ENCODE data around the gene ST3GAL5.
A peak's percentile ranks its signal among the peaks of the same experiment; 100 is the strongest.
"Not testable (repeated sequence)": the region's sequence is repeated elsewhere in the genome, so short reads cannot be mapped to it uniquely, and the experiment has no call there.

ST3GAL5 gene

DNA sequence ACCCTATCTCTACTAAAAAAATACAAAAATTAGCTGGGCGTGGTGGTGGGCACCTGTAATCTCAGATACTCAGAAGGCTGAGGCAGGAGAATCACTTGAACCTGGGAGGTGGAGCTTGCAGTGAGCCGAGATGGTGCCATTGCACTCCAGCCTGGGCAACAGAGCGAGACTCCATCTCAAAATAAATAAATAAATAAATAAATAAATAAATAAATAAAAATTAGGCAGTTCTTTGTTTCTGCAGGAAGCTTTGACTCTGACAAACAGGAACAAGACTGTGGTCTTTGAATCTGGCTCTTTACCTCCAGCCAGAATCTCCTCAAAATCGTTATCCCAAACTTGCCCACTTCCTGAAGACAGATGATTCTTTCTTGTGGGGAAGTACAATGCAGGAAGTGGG lies 59.4 kb downstream of the ST3GAL5 start:
- not testable (repeated sequence) for DNase-seq

DNA sequence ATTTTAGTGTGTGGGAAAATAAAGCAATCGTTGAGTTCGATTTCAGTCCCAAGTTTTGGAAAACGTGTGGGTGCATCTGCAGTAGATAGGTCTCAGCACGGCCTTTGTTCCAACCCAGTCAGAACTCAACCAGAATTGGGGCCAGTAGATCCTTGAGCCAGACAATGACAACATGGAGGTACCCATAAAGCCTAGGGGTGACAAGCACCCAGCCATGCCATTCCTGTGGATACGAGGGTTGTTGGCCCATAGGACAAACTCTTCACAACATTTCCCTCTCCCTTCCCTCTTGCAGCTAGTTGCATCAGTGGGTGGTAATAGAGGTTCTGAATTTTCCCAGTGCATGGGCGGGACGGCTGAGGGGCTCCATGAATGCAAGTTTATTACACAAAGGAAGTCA lies 60.1 kb downstream of the ST3GAL5 start:
- DNase-seq = no peak

DNA sequence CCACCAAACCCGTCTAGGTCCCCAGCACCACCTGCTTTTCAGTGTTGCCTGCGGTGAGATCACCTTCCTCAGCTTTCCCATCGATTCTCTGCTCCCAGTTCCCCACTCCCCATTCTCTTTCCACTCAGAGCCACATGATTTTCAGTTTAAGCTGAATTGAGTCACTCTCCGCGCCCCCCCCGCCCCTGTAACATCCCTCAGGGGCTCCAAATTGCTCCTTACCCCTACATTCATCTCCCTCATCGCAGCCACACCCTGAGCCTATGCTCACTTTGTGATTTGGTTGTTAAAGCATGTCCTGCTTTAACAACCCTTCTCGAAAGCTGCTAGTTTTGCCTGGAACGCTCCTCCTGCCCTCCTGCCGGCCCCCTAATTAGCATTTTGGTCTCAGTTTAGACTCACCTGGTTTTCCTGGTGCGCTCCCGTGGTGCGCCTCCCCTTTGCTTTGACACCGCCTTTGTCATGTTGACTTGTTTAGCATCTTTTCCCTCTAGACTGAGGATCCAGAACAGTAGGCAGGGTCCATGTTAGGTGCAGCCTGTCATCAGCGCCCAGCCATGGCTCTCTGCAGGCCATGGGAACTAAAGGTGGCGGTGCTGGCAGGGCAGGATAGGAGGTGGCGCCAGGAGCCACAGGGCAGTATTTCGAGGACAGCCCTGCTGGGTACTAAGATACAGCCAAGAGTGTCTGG lies 60.8 kb downstream of the ST3GAL5 start:
- no peak for DNase-seq

- DNase-seq = peak; percentile 44
Observed at GRCh38 chr2:85826990-85827878, 61.6 kb downstream of the ST3GAL5 start.

DNA sequence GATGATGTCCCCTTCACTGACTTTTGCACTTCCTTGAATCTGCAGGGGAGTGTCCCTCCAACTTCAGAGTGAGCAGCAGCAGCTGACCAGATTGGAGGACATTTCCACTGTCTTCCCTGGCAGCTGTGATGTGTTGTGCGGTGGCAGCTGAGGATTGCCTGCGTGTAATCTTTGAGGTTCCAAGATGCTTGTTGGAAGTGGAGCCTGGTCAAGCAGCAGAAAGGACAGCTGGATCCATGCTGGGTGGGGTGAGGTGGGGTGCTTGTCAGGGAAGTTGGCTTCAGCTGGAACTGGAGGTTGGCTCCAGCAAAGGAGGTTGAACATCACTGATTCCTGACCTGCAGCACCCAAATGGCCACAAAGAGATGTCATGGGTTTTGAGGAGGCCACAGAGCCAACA lies 64.8 kb downstream of the ST3GAL5 start:
- no peak for DNase-seq

- DNase-seq = no peak
Observed at GRCh38 chr2:85822766-85823165, 66.0 kb downstream of the ST3GAL5 start.

DNA sequence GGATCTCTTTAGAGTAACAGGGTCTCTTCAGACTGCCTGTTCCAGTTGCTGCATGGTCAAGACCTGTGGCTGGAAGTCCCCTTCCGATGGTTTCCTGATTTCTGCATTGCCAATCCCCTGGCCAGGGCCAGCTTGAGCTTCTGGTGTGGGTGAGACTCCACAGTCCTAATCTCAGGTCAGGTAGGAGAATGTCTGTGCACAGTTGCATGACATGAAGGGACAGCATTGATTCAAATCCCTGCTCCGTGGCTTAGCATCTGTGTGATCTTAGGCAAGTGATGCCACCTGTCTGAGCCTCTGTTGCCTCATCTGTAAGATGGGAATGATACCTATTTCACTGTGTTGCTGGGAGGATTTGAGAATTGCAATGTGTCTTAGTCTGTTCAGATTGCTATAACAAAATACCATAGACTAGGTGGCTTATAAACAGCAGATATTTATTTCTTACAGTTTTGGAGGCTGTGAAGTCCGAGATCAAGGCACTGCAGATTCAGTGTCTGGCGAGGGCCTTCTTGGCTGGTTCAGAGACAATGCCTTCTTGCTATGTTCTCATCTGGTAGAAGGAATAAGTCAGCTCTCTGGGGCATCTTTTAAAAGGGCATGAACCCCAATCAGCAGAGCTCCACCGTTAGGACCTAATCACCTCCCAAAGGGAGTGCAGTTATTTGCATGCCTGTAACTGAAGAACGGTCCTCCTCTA lies 68.8 kb downstream of the ST3GAL5 start:
- DNase-seq = no peak

DNA sequence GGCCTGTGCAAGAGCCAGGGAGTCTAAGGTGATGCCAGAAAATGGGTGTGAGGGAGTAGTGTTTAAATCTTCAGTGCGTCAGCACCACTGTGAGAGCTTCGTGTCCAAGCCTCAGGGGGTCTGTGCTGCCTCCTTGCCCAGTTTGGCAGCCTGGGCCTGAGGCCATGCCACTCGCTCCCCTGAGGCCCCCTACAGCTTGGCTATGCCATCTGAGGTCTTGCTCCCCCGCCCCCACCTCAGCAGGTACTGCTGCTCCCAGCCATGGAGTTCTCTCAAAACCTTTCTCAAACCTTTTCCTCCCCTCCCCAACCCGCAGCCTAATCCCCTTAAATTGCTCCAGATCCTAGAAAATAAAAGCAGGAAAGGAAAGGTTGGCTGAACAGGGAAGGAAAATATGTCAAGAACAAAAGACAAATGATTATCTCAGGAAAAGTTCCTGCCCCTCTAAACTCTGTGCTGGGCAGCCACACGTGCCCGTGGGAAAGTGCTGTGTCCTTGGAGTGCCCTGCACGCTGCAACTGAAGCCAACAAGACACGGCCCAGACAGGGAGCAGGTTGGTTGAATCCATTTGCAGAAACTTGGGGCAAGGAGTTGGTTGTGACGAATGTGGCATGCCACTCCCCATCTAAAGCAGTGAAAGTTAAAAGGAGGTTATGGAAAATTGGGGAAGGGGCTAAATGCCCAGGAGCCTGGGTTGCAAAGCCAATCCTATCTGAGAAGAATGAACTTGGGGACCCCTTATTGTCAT lies 73.8 kb downstream of the ST3GAL5 start:
- DNase-seq = no peak

GRCh38 chr2:85813982-85814801 lies 74.6 kb downstream of the ST3GAL5 start:
- DNase-seq = peak; percentile 54

- DNase-seq = no peak
Observed at GRCh38 chr2:85813211-85813981, 75.4 kb downstream of the ST3GAL5 start.

- DNase-seq = no peak
Observed at GRCh38 chr2:85812094-85812735, 76.6 kb downstream of the ST3GAL5 start.

- DNase-seq = no peak
Observed at GRCh38 chr2:85811180-85812093, 77.4 kb downstream of the ST3GAL5 start.

DNA sequence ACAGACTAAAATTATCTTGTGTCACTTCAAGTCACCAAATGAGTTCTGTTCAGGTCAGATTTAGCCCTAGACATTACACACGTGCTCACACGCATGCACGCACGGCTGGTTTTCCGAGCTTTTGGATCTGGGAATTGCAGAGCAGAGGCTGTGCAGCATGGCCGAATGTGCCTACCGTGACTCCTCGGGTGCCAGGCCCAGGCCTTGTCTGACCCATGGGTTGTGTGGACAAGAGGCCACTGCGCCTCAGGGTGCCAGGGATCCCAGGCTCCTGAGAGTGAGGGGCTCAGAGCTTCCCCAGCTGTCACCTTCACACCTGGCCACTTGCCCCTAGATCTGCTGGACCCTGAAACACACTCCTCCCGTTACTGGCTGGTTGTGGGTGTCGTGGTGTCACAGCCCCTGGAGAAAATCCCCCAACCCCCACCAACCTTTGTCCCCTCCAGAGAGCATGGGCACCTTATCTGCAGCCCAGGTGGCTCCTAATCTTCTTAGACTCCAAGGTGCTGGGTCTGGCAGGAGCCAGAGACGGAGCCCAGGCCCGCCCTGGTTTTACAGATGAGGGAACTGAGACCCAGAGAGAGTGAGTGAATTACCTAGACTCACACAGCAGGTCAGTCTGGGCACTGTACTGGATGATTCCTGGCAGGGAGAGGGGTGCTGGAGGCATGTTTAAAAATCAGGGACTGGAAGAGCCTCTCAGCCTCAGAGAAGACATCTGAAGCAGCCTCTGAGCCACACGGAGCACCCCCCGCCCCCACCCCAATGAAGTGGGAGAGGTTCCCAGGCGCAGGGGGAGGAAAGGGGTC lies 78.2 kb downstream of the ST3GAL5 start:
- DNase-seq = no peak

- DNase-seq = no peak
Observed at GRCh38 chr2:85807756-85808155, 81.0 kb downstream of the ST3GAL5 start.

DNA sequence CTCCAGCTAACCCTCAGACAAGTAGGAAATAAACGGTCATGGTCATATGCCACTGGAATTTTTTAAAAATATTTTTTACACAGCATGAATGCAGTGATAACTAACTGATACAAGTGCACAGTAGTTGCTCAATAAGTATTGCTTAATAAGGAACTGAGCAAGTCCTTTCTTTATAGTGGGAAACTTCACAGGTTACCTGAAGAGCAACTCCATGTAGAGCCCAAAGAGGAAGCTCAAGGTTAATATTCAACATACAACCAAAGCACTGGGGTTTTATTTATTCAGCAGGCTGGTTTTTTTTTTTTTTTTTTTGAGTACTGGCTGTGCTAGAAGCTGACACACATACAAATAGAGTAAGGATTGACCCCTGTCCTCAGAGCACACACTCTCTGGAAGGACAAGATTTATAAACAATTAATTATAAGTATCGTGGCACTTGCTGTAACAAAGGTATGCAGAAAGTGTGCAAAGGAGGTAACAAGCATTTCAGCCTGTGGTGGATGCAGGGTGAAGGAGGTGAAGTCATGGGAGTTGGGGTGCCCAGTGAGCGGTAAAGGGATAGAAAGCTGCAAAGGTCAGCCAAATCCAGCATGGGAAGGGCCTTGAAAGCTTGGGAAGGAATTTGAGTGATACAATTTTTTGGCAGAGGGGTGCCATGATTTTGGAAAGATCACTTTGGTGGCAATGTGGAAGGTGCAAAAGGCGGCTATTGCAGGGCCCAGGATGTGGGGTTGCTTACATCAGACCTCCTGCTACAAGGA lies 82.3 kb downstream of the ST3GAL5 start:
- DNase-seq = no peak

DNA sequence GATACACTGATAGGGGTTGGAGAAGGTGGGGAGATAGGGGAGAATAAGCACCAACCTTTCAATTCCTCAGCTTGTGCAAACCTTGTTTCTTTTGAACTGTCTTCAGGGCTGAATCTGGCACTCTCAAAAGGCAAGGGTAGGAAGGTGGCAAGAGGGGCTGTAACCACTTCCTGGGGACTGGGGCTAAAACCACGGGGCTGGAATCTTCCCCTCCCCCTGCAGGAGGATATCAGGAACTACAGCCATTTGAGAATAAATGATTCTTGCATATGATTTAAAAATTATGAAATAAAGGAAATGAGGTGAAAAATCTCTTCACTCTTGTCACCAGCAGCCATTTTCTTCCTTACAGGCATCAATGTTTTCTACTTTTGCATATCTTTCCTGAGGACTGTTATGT lies 84.2 kb downstream of the ST3GAL5 start:
- DNase-seq = no peak

GRCh38 chr2:85803704-85804425 lies 84.9 kb downstream of the ST3GAL5 start:
- no peak for DNase-seq
